H9 (cell line): Measurements from ENCODE around the gene YWHAB. TPM values are rescaled to one million over a fixed set of nuclear protein-coding genes. Genes with fewer than 3 reads are reported as not detected.

Source experiments
- DNase-seq: peaks from one replicate; pipeline ENCODE4 v3.0.0-alpha.2; 2017
- H2AFZ ChIP-seq: one replicate; pipeline ENCODE4 v1.6.1; 2013; ENCODE audit warnings: mild to moderate bottlenecking, low read length, control low read depth, moderate library complexity
- H2AK5ac ChIP-seq: 2 replicates; pipeline ENCODE4 v1.6.1; 2013; ENCODE audit warnings: low read length, control low read depth, mixed read lengths; ENCODE audit not compliant: insufficient read length
- H2BK120ac ChIP-seq: one replicate; pipeline ENCODE4 v1.6.1; 2013; ENCODE audit warnings: low read depth, mild to moderate bottlenecking, low read length, control low read depth, inconsistent platforms; ENCODE audit not compliant: poor library complexity, severe bottlenecking
- H2BK12ac ChIP-seq: 2 replicates; pipeline ENCODE4 v1.6.1; 2013; ENCODE audit warnings: low read length, control low read depth, mixed read lengths, low read depth; ENCODE audit not compliant: insufficient read length
- H2BK15ac ChIP-seq: 2 replicates; pipeline ENCODE4 v1.6.1; 2013; ENCODE audit warnings: low read depth, low read length, control low read depth
- H2BK20ac ChIP-seq: one replicate; pipeline ENCODE4 v1.6.1; 2013; ENCODE audit warnings: low read depth, mild to moderate bottlenecking, low read length, control low read depth, inconsistent platforms; ENCODE audit not compliant: poor library complexity, severe bottlenecking
- H2BK5ac ChIP-seq: 2 replicates; pipeline ENCODE4 v1.6.1; 2013; ENCODE audit warnings: low read length, control low read depth, mixed read lengths; ENCODE audit not compliant: insufficient read length
- H3K14ac ChIP-seq: 2 replicates; pipeline ENCODE4 v1.6.1; 2013; ENCODE audit warnings: low read length, control low read depth; ENCODE audit not compliant: insufficient read depth
- H3K18ac ChIP-seq: 2 replicates; pipeline ENCODE4 v1.6.1; 2013; ENCODE audit warnings: low read depth, mild to moderate bottlenecking, mixed read lengths, low read length, control low read depth; ENCODE audit not compliant: insufficient read length
- H3K23ac ChIP-seq: 2 replicates; pipeline ENCODE4 v1.6.1; 2013; ENCODE audit warnings: low read length, control low read depth, mixed read lengths, low read depth; ENCODE audit not compliant: insufficient read length
- H3K23me2 ChIP-seq: 2 replicates; pipeline ENCODE4 v1.6.1; 2013; ENCODE audit warnings: low read depth, mild to moderate bottlenecking, mixed read lengths, low read length, control low read depth; ENCODE audit not compliant: insufficient read length, poor library complexity, severe bottlenecking
- H3K27ac ChIP-seq: 2 replicates; pipeline ENCODE4 v1.5.1; 2013; ENCODE audit warnings: low read length, control low read depth, mixed read lengths, low read depth; ENCODE audit not compliant: insufficient read length
- H3K27me3 ChIP-seq: 2 replicates; pipeline ENCODE4 v1.6.1; 2013; ENCODE audit warnings: low read length, control low read depth, inconsistent platforms; ENCODE audit not compliant: insufficient read depth
- H3K4ac ChIP-seq: 2 replicates; pipeline ENCODE4 v1.6.1; 2013; ENCODE audit warnings: low read depth, mild to moderate bottlenecking, control low read depth, inconsistent platforms, low read length, moderate library complexity
- H3K4me1 ChIP-seq: 2 replicates; pipeline ENCODE4 v1.6.1; 2013; ENCODE audit warnings: low read length, control low read depth, inconsistent platforms; ENCODE audit not compliant: insufficient read depth
- H3K4me2 ChIP-seq: 2 replicates; pipeline ENCODE4 v1.6.1; 2013; ENCODE audit warnings: low read length, control low read depth, mixed read lengths; ENCODE audit not compliant: insufficient read length, insufficient read depth
- H3K56ac ChIP-seq: 2 replicates; pipeline ENCODE4 v1.6.1; 2013; ENCODE audit warnings: low read depth, mild to moderate bottlenecking, mixed read lengths, low read length, control low read depth; ENCODE audit not compliant: insufficient read length
- H3K79me1 ChIP-seq: 2 replicates; pipeline ENCODE4 v1.6.1; 2013; ENCODE audit warnings: low read depth, mild to moderate bottlenecking, moderate library complexity, low read length, control low read depth, inconsistent platforms; ENCODE audit not compliant: insufficient read depth, poor library complexity, severe bottlenecking
- H3K79me2 ChIP-seq: 2 replicates; pipeline ENCODE4 v1.6.1; 2013; ENCODE audit warnings: low read length, control low read depth, inconsistent platforms; ENCODE audit not compliant: insufficient read depth
- H3K9ac ChIP-seq: 2 replicates; pipeline ENCODE4 v1.6.1; 2013; ENCODE audit warnings: low read length, control low read depth, mixed read lengths; ENCODE audit not compliant: insufficient read length; ENCODE audit errors: extremely low read depth
- H3K9me3 ChIP-seq: one replicate; pipeline ENCODE4 v1.6.1; 2013; ENCODE audit warnings: low read depth, low read length, inconsistent platforms; ENCODE audit not compliant: control insufficient read depth
- H3T11ph ChIP-seq: one replicate; pipeline ENCODE4 v1.6.1; 2013; ENCODE audit warnings: mild to moderate bottlenecking, low read length, control low read depth, inconsistent platforms
- H4K20me1 ChIP-seq: one replicate; pipeline ENCODE4 v1.6.1; 2013; ENCODE audit not compliant: control insufficient read depth, insufficient read length, insufficient read depth
- H4K5ac ChIP-seq: 2 replicates; pipeline ENCODE4 v1.6.1; 2013; ENCODE audit warnings: low read depth, mild to moderate bottlenecking, mixed read lengths, low read length, control low read depth; ENCODE audit not compliant: insufficient read length
- H4K8ac ChIP-seq: replicated peaks from 2 replicates; pipeline ENCODE4 v1.6.1; 2013; ENCODE audit warnings: low read length, control low read depth, mixed read lengths, low read depth; ENCODE audit not compliant: insufficient read length
- H4K91ac ChIP-seq: 2 replicates; pipeline ENCODE4 v1.6.1; 2013; ENCODE audit warnings: low read depth, mild to moderate bottlenecking, moderate library complexity, mixed read lengths, low read length, control low read depth; ENCODE audit not compliant: insufficient read length
- H3K27ac Mint-ChIP-seq, 3 experiments: 2 replicates in 2 of 3; 3 replicates in 1 of 3; pipeline ENCODE4 v1.8.0; 2020 to 2021; ENCODE audit warnings: mixed read lengths in 3 of 3, mild to moderate bottlenecking in 1 of 3, moderate library complexity in 1 of 3
- H3K27me3 Mint-ChIP-seq: 2 replicates; pipeline ENCODE4 v1.8.0; 2021; ENCODE audit warnings: low read depth, mild to moderate bottlenecking, moderate library complexity, mixed read lengths
- H3K36me3 Mint-ChIP-seq, 3 experiments: 2 replicates in 2 of 3; 3 replicates in 1 of 3; pipeline ENCODE4 v1.8.0; 2020 to 2021; ENCODE audit warnings: low read depth in 3 of 3, mixed read lengths in 3 of 3; ENCODE audit not compliant: insufficient read depth in 1 of 3
- H3K4me1 Mint-ChIP-seq, 2 experiments: 2 replicates each; pipeline ENCODE4 v1.8.0; 2020; ENCODE audit warnings: mixed read lengths in 2 of 2
- H3K4me3 Mint-ChIP-seq, 2 experiments: 2 replicates in 1 of 2; 3 replicates in 1 of 2; pipeline ENCODE4 v1.8.0; 2020 to 2021; ENCODE audit warnings: mild to moderate bottlenecking in 2 of 2, mixed read lengths in 2 of 2, moderate library complexity in 1 of 2
- H3K9me3 Mint-ChIP-seq, 2 experiments: 2 replicates in 1 of 2; 3 replicates in 1 of 2; pipeline ENCODE4 v1.8.0; 2020; ENCODE audit warnings: mild to moderate bottlenecking in 2 of 2, mixed read lengths in 2 of 2, moderate library complexity in 1 of 2
- CTCF ChIP-seq: fragments of 200-600 bp; sonication (generic); conservative IDR thresholded peaks from 3 replicates; pipeline ENCODE4 v1.8.0; 2021; ENCODE audit warnings: antibody characterized with exemption, mild to moderate bottlenecking
- WGBS: extraction: QIAGEN DNeasy Blood & Tissue Kit; methylation state at CpG from one replicate; pipeline ENCODE4 v1.1.7; 2013; ENCODE audit warnings: missing lambda C conversion rate, low lambda C conversion rate, mixed read lengths; ENCODE audit not compliant: insufficient read length; ENCODE audit errors: extremely low coverage; 5-methylcytosine and 5-hydroxymethylcytosine counted together
- total RNA-seq: library from RNA; stranded (reverse); gene quantifications from 2 replicates; pipeline ENCODE4 v1.2.1, GENCODE V29; 2021

The YWHAB gene
- total RNA-seq, 1 experiment from 2014 or later: 203 TPM

- Histone ChIP-seq H3K9ac (no peak overlapping the region), H3K14ac (no peak overlapping the region), H4K91ac (no peak overlapping the region), H3K23ac (no peak overlapping the region), H2BK5ac (no peak overlapping the region), H3K56ac (no peak overlapping the region), H2AK5ac (no peak overlapping the region), H2AFZ (no peak overlapping the region), H3K4me1 (no peaks in the 10 kb centered on the region; the same call in 1 of the 2 replicates), H3T11ph (no peak overlapping the region), H3K9me3 (no peaks in the 10 kb centered on the region), H3K27ac (no peak overlapping the region), H3K4ac (no peak overlapping the region), H2BK12ac (no peak overlapping the region), H3K23me2 (no peaks in the 10 kb centered on the region), H3K79me1 (no peaks in the 10 kb centered on the region), H4K20me1 (no peaks in the 10 kb centered on the region), H3K79me2 (no peaks in the 10 kb centered on the region), H2BK20ac (no peak overlapping the region), H2BK120ac (no peak overlapping the region), H3K18ac (no peak overlapping the region), H3K4me2 (no peak overlapping the region), H4K5ac (no peak overlapping the region), H4K8ac (no peak overlapping the region), H2BK15ac (no peak overlapping the region), H3K27me3 (no peaks in the 10 kb centered on the region)
- Mint-ChIP-seq H3K27ac (no peak overlapping the region), H3K4me3 (no peak overlapping the region), H3K4me1 (peaks cover 3 to 4% of the 10 kb centered on the region in 2 experiments), H3K9me3 (no peaks in the 10 kb centered on the region), H3K36me3 (peaks cover 10 to 70% (median 50%) of the 10 kb centered on the region in 3 experiments; a peak in 6 of 7 replicates), H3K27me3 (no peaks in the 10 kb centered on the region)
- no peak for DNase-seq
- WGBS: no CpG with 5 or more reads among the region's 14 CpGs
- TF ChIP-seq CTCF: no peak
Observed at GRCh38 chr20:44921447-44921846, 35.9 kb downstream of the YWHAB start.
